Fibroblast of gingiva (primary cell): ENCODE data around the gene GFRA4.

ENCODE experiments used
- DNase-seq: peaks from one replicate; pipeline ENCODE4 v3.0.0-alpha.2; 2011; ENCODE audit warnings: low read depth

The GFRA4 gene

DNA sequence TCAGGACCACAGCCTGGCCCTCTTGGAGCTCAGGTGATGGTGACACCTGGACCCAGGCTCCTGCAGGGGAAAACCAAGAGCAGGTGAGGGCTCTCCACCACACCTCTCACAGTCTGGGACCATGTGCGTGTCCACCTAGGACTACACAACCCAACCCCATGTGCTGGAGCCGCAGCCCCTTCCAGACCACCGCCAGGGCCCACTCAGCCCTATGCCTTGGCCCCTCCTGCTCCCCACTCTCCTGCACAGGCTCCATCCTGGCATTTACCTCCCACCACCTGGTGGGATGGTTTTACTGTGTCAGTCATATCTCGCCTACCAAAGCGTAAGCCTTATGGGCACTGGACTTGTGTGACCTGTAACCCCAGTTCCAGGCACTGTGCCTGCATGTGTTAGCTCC, 31.7 kb upstream of the GFRA4 start:
- DNase-seq = no peak

DNA sequence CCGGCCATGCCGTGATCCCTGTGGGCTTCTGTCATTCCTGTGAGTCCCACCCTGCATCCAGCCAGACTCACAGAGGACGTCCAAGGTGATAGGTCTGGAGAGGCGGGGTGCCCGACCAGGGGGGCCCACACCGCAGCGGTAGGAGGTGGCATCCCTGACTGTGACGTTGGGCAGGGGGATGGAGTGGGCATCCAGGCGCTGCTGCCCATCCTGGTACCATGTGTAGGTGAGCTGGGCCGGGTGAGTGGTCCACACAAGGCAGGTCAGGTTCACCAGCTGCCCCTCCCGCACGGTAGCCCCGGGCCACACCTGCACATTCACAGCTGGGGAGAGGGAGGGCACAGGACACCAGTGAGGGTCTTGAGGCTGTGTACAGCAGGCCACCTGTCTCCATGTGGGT, 30.2 kb upstream of the GFRA4 start:
- DNase-seq = no peak

DNA sequence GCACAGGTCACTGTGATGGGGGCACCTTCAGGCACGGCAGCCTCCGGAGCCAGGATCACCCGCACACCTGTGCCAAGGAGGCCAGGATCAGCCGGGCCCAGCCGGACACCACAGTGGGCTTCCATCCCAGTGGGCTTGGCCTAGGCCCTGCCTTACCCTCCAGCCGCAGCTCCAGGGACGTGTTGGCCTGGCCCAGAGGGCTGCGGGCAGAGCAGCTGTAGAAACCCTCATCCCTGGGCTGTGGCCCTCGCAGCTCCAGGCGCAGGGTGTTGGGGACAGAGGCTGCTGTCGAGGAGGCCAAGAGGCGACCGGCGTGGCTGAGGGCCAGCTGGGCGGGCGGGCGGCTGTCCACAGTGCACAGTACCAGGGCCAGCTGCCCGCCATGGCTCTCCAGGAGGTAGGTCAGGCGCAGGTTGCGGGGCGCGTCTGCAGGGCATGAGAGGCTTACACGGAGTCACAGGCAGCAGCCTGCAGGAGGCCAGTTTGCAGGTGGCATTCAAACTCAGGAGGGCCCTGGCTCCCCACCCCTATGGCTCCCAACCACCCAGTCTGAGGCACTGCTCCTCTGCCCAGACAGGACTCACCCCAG, 29.6 kb upstream of the GFRA4 start:
- no peak for DNase-seq

DNA sequence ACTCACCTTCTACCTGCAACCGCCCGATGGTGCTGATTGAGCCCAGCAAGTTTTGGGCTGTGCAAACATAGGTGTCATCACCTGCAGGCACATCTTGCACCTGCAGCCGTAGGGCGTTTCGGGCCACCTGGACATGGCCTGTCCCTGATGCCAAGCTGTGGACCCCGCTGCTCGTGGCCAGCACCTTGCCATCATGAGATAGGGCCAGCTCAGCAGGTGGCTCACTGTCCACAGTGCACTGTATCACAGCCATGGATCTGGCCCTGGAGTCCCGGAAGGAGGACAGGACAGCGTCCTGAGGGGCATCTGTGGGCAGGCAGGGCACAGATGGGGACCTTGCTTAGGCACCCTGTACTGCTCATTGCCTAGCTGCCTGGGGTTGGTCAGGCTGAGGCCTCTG, 28.7 kb upstream of the GFRA4 start:
- no peak for DNase-seq

DNA sequence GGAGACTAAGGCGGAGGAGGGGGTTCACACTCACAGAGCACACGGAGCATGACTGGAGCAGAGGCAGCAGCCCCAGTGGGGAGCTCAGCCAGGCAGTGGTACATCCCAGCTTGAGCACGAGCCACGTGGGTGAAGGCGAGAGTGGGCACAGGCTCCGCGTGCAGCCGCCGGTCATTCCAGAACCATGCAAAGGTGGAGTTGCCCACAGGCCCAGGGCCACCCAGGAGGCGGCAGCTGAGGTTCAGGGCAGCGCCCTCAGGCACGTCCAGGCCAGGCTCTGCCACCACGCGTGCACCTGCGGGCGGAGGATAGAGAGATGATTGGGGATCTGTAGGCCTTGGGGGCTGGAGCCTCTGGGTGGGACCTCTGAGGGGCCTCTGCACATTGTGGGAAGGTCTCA, 28.1 kb upstream of the GFRA4 start:
- DNase-seq = no peak

- DNase-seq = no peak
These were observed 27.2 kb upstream of the GFRA4 start for GRCh38 chr20:3690413-3690812.

DNA sequence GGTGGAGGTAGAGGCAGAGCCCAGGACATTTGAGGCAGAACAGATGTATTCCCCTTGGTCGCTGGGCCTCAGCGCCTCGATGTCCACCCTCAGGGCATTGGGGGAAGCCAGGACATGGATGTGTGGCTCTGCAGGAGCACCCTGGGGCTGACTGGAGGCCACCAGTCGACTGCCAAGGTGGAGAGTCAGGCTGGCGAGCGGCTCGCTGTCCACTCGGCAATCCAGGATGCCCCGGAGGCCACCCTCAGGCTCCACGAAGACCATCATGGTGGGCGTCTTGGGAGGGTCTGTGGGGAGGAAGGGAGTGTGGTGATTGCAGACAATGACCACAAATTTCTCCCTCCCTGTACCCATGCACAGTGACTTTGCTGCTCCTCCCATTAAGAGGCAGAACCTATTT, 26.8 kb upstream of the GFRA4 start:
- no peak for DNase-seq

- DNase-seq = peak; percentile 73
These were observed 24.5 kb upstream of the GFRA4 start for GRCh38 chr20:3687655-3688054.

- DNase-seq = peak; percentile 93
These were observed 23.7 kb upstream of the GFRA4 start for GRCh38 chr20:3686867-3687321.

DNA sequence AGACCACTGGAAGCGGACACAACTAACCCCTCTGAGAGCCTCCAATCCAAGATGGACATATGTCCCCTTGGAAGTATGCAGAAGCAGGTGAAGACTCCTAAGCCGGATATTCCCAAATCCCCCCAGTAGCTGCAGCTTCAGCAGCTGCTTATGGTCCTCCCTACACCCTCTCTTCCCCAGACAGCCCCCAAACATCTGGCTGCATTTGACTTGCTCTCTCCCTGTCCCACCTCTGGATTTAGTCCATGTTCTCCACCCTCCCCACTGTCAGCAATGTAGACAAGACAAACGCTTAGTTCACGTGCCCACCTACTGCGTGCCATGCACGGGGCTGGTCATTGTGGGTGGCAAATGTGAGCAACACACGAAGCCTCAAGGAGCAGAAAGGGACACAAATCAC, 23.2 kb upstream of the GFRA4 start:
- no peak for DNase-seq

DNA sequence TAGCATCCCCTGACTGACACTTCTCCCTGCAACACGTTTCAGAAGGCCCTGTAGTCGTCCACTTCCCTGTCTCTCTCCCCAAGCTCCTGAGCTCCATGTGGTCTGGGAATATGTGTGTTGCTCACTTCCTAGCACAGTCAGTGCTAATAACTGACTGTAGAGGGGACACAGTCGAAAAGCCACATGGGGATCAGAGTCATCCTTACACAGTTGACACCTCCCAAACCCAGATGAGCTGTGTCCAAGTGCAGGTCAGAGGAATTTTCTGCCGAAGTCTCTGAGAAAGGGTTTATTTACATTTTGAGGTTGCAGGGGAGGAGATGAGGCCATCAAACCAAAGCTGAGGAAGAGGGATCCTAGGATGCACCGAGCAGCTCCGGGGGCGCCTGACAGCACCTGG, 22.1 kb upstream of the GFRA4 start:
- DNase-seq = no peak

DNA sequence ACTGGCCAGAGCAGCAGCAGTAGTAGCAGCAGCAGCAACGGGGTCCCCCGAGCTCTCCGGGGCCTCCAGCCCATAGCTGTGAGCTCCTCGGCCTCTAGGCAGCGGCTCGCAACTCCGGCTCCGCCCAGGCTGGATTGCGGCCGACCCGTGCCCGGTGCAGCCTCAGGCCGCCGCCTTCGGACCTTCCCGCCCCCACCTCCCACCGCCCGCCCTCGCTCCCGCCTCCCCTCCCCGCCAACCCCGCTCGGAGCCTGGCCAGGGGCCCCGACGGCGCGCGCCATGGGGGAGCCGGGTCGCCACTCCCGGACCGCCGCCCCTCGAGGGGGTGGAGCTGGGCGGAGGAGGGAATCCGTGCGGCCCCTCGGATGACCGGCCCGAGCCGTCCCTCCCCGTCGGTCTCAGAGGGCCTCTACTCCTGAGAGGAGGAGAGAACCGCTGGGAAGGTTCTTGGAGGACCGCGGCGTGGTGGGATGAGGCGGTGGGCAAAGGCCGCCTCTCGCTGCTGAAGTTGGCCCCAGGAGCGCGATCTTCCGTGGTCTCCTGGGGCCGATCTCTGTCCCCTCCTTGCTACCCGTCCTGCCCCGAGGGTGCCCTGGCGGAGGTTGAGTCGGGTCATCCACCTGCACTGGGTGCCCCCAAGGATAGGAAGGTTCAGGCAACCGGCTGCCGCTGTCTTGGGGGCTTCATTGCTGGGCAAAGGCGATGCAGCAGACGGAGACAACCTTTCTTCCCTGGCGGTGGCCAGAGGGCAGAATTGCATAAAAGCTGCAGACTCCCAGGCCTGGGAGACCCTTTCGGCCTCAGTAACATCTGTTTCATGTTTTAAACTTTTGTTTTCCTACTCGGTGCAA, 19.0 kb upstream of the GFRA4 start, which contains the start of gene ADAM33:
Gene ADAM33 (minus strand): TSS at position 80 of the 851 bp plus-strand sequence. CDS start 6 bp downstream, at position 74.
- peak; percentile 65 for DNase-seq

DNA sequence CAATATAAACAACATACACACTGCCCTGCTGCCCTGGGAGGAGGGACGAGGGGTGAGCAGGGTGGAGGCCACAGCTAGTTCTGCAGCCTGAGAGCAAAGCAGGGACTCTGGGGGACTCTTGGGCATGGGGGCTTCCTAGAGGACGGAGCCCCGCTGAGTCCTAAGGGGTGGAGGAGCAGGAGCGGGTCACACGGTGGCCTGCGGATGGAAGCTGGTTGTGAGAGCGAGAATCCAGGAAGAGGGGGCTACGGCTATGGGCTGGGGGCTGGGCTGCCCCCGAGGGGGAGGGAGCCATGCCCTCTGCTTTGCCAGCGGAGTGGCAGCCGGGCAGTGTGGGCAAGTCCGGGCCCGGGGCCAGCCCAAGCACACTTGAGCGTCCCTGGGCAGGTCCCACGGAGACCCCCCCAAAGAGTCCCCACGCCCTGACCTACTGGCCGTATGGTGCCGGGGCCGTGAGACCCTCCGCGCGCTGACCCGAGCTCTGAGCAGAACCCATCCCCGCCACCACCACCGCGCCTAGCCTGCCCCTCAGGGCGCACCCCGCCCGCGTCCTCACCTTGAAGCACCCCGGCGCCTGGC, 18.2 kb upstream of the GFRA4 start:
- no peak for DNase-seq

- no peak for DNase-seq
These were observed 17.6 kb upstream of the GFRA4 start for GRCh38 chr20:3680701-3681351.

GRCh38 chr20:3679749-3680700, 16.8 kb upstream of the GFRA4 start:
- DNase-seq = peak; percentile 83

GRCh38 chr20:3678856-3679720, 15.9 kb upstream of the GFRA4 start:
- DNase-seq = peak; percentile 57

GRCh38 chr20:3678198-3678597, 15.0 kb upstream of the GFRA4 start:
- DNase-seq = no peak

GRCh38 chr20:3677733-3678132, 14.5 kb upstream of the GFRA4 start:
- DNase-seq = peak; percentile 18

DNA sequence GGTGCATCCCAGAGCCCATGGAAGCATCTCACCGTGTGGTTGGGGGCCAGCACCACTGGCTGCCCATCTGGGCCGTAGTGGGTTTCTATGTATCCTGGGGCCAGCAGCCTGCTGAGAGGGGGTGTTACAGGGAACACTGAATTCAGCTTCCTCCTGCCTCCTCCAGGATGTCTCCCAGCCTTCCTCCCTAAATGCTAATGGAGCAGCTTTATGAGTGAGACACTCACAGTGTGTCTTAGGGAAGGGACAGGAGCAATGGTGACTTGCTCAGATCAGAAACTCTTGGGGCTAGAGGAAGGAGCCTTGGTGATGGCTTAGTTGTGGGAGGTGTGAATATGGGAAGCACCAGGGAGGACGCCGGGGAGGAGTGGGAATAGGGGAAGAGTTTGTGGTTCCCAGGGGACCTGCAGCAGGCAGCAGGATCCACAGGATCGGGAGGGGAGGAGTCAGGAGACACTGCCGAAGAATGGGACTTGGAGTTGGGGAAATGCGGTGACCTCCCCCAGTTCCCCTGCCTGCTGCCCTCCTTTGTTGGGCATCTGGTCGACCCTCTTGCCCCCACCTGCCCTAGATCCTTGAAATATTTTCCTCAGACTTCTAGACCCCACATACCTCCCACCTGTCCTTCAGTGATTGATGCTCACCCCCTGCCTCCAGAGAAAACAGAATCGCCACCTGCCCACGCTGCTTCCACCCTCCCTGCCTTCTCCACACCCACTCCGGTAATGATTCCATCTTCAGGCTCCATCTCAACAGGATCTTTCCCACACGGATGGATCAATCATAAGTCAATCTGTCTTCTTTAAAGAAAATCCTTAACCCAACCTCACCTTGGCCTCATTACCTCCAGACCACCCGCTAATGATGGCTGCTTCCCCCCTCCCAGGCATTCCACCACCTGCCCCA, 12.0 kb upstream of the GFRA4 start:
- DNase-seq = no peak
